DMS53 (cell line): ENCODE results near the gene WRAP73.
A peak's percentile ranks its signal among the peaks of the same experiment; 100 is the strongest.

Experiments
- DNase-seq: peaks from one replicate; lab custom pipeline; 2025; lab: John Stamatoyannopoulos, UW

WRAP73 gene

DNA sequence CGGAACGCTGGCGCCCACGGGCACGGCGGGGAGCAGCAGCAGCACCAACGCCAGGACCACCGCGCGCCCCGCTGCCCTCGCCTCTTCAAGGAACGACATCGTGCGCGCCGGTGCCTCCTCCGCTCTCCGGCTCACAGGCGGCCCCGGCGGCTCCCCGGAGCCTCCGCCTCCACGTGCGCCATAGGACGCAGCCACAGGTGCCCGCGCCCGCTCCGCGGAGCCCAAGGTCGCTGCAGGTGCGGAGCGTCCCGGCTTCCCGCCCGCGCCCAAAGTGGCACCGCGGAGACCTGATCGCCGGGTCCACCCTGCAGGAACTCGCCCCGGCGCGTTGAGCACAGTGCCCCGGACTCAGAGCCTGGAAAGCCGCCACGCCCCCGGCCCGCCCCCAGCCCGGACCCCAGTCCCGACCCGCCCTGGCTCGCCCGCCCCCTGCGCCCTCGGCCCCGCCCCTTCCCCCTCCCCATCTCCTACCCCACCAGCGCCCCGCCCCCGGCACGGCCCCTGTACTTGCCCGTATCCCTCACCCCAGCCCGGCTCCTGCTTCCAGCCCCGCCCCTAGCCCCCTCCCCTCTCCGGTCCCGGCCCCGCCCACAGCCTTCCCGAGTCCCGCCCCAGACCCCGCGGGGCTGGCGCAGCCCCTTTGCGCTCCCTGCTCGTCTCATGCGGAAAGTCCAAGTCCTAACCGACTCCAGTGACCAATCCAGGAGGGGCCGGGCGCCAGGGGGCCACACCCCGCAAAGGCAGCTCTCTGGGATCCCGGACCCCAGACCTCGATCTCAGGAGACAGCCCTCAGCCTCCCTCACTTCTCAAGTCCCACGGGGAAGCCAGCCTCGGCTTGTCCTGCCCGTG lies 38.5 kb downstream of the WRAP73 start, which contains the start of gene MEGF6:
TSS of gene MEGF6 (minus strand) at position 339 of the 850 bp plus-strand sequence. CDS start at position 99, 240 bp downstream.
- peak; percentile 56 for DNase-seq

- no peak for DNase-seq
These were observed 39.3 kb downstream of the WRAP73 start for GRCh38 chr1:3610527-3611169.

GRCh38 chr1:3609769-3610526 lies 40.0 kb downstream of the WRAP73 start:
- DNase-seq, result no peak

GRCh38 chr1:3609016-3609768 lies 40.7 kb downstream of the WRAP73 start:
- DNase-seq, result no peak

DNA sequence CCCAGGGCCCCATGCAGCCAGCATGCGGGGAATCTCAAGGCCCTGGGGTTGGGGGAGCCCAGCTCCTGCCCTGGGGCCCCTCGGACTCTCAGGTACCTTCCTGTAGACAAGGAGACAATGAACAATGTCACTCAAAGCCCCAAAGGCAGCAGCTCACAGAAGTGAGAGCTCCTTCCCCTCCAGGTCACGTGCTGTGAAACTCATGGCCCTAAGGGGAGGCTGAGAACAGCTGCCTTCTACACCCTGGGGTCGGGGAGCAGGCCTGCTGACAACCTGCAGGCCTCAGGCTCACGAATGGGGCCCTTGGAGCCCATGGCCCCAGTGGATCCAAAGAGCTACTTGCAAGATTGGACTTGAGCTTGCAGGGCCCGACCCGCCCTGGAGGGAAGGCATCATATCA lies 41.7 kb downstream of the WRAP73 start:
- DNase-seq, result no peak

- DNase-seq, result no peak
These were observed 42.2 kb downstream of the WRAP73 start for GRCh38 chr1:3607703-3608065.

DNA sequence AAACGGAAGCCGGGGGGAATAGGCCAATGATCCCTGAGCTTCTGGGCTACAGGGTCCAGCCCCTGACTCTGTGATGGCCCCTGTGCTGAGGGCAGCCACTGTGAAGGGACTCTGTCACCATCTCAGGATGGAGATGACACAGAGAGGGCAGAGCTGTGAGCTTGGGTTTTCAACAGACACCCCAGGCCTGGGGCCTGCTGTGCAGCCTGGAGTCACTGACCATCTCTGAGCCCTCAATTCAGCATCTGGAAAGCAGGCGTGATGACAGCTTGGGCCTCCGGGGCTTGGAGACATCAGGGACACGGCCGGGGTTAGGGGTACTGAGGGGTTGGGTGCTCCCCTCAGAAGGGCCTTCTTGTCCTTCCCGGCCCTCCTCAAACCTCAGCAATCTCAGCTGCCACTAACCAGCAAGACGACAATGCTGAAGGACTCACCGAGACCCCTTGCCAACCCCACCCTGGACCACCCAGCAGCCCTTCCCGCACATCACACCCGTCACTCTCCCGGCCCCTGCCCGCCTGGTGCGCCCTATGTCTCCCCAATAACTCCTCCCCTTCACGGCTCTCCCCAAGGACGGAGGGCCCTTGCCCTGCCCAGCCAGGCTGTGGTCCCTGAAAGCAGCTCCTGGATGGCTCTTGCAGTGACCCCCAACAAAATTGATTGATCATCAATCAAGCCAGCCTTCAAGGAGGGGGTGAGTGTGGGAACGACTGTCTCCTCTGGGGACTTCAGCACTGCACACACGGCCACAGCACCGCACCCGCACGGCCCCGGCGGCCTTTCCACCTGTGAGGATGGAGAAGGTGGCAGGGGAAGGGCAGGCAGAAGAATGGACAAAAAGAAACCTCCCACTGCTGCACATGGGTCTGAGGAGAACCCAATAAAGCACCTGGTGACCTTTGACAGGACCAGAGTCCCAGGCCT lies 42.9 kb downstream of the WRAP73 start:
- no peak for DNase-seq

DNA sequence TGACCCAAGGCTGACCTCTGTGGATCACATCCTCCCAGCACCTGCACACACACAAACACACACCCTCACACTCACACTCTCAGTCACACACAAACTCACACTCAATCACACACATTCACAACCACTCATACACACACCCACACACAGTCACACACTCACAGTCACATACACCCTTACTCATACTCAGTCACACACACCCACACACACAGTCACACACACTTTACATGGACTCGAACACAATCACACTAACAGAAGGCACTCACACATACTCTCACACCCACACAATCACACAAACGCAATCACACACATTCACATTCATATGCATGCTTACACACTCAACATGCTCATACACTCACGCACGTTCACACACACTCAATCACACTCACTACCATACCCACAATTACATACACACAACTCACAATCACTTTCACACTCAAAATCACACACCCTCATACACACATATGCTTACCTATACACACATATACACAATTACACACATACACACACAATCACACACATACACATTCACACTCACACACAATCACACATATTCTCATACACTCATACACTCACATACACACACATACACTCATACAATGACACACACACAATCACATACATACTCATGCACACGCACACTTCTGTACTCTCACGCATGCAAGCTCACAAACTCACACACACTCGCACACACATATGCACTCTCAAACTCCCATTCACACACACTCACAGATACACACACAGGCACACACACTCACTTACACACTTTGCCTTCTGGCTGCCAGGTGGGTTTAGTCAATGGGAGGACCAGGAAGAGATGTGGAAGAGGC lies 44.7 kb downstream of the WRAP73 start:
- DNase-seq, result no peak

DNA sequence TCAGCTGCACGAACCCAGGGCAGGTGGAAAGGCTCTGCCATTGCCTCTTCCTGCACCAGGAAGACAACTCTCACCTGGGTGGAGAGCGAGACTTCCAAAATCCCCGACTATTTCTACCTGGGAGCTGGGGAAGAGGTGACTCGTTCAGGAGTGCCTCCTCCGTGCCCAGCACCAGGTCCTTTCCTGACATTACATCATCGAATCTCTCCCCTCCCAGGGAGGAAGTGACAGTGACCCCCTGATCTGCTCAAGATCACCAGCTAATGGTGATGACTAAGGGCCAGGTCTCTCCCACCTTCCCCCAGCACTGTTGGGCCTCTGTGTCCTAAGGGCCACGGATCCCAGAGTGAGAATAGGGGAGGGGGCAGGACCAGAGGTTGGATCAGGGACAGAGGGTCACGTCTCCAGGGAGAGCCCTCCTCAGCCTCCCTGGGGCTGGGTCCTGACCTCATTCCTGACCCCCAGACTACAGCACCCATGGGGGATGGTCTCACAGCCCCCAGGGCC lies 45.4 kb downstream of the WRAP73 start:
- DNase-seq, result no peak

DNA sequence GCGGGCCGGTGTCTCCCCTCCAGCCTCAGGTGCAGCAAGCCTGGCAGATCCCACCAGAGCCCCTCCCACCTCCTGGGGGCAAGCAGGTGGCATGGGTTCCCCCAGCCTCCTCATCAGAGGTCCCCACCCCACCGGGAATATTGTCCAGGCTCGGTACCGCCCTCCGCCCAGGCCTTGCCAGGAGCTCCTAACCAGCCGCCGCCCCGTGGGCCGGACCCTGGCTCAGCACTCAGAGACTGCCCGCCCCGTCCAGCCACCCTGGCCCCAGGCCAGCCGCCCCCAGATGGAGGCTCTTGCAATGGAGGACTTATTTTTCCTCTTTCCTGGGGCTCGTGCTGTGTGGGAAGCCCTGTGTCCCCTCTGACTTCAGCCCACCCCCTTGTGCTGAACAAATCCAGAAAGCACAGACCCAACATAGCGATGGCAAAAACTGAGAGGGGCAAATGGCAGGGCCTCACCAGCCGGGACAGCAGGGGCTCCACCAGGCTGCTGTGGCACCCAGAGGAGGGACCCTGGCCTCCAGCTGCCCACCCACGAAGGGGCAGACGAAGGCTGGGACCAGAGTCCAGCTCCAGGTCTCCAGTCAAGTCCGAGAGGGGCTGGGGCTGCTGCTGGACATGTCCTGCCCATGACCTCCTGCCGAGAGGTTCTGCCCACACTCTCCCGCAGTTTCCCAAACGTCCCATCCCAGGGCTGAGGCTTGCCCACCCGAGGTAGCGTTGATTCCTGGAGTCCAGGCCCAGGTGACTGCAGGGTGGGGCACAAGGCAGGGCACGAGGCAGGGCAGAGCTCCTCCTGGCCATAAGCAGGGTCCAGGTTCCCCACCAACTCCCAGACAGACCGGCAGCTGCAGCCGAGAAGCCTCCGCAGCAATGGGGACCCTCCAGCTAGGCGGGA lies 46.1 kb downstream of the WRAP73 start:
- DNase-seq, result no peak

DNA sequence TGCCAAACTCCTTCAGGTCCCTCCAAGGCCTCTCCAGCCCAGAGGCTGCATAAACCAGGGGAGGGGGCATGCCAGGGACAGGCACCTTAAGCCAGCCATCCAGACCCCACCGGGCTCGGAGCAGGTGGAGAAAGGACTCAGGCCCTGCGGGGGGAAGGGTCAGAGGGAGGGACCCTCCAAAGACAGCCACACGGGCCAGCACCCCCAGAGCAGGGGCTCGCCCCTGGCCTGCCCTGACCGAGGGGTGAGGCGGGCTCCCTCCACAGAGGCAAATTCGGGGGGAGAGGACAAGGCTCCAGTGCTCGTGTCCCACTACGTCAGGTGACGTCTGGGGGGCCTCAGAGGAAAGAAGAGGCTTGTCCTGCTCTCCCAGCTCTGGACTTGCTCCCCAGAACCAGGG lies 46.7 kb downstream of the WRAP73 start:
- DNase-seq, result no peak

- no peak for DNase-seq
These were observed 47.5 kb downstream of the WRAP73 start for GRCh38 chr1:3602375-3602774.

- no peak for DNase-seq
These were observed 48.2 kb downstream of the WRAP73 start for GRCh38 chr1:3601743-3602142.

GRCh38 chr1:3600354-3600753 lies 49.5 kb downstream of the WRAP73 start:
- DNase-seq, result no peak

- DNase-seq, result no peak
These were observed 50.1 kb downstream of the WRAP73 start for GRCh38 chr1:3599816-3600215.

DNA sequence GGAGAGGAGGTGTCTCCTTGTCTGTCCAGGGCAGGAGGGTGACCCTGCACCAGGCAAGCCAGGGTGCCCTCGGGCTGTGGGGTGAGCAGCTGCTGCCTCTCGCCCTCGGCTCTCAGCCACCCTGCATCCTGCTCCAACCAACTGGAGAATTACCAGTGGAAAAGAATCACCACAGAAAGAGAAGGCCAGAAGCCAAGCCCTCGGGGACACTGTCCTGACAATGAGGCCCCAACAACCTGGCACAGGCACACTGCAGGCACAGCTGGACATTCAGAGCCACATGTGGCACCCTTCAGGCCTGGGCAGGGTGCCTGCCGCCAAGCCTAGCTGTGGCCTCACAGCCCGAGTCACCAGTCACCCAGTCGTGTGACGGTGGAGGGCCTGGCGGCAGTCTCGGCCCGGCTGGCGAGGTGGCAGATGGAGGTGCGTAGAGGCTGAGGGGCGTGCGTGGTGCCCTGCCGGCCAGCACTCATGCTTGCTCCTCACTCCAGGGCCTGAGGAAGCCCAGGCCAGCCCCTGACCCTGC lies 50.6 kb downstream of the WRAP73 start:
- DNase-seq, result no peak

- no peak for DNase-seq
These were observed 51.2 kb downstream of the WRAP73 start for GRCh38 chr1:3598522-3599285.

GRCh38 chr1:3598051-3598491 lies 51.8 kb downstream of the WRAP73 start:
- DNase-seq, result peak; percentile 21
